HCT116 (cell line): ENCODE measurements around the gene FNBP1L. TPM values are rescaled to one million over a fixed set of nuclear protein-coding genes. Genes with fewer than 3 reads are reported as not detected.

Experiments used
- ATAC-seq: fragments of 200-7000 bp; cut with Tn5 transposase; 2 replicates; pipeline ENCODE4 v1.9.1; 2020; ENCODE audit warnings: mild to moderate bottlenecking, moderate library complexity
- BruUV-seq: library from RNA; stranded (reverse); fragments of 400-500 nt; replicated peaks from 2 replicates; lab custom pipeline; 2021; lab: Mats Ljungman, UMichigan
- CTCF ChIA-PET: fragments of 300-600 bp; sonication (Branson Sonifier 250); formaldehyde crosslinking; loops from one replicate; lab custom pipeline; 2021; ENCODE audit warnings: antibody characterized with exemption; lab: Charles Lee
- POLR2A ChIA-PET: fragments of 300-600, 350-600 bp; sonication (Branson Sonifier 250); formaldehyde crosslinking; loops from one replicate; lab custom pipeline; 2021; ENCODE audit warnings: antibody characterized with exemption; lab: Charles Lee
- RAD21 ChIA-PET, 2 experiments: fragments of 300-600 bp; sonication (Branson Sonifier 250); formaldehyde crosslinking; loops; one replicate each; lab custom pipeline; 2023; ENCODE audit warnings: low total read pairs in 2 of 2; ENCODE audit not compliant: uncharacterized antibody in 2 of 2, unreplicated experiment in 2 of 2, low non-redundant PET in 1 of 2; lab: Charles Lee
- DNase-seq: peaks from one replicate; pipeline ENCODE4 v3.0.0-alpha.2; 2010; ENCODE audit warnings: low read depth, low spot score
- H2AFZ ChIP-seq: fragments of 200-600 bp; shearing (Covaris generic), sonication (generic); 2 replicates; pipeline ENCODE4 v1.6.1; 2017; ENCODE audit warnings: low read depth, mixed run types, mixed read lengths, antibody characterized with exemption, low read length; ENCODE audit not compliant: poor library complexity, severe bottlenecking
- H3K27ac ChIP-seq: 2 replicates; pipeline ENCODE4 v1.5.1; 2012; ENCODE audit warnings: low read depth, low read length
- H3K27me3 ChIP-seq: fragments of 200-600 bp; sonication (generic); 2 replicates; pipeline ENCODE4 v1.6.1; 2016; ENCODE audit warnings: mixed run types, low read length, mixed read lengths; ENCODE audit not compliant: insufficient read depth
- H3K36me3 ChIP-seq, 2 experiments: fragments of 200-500 bp in 1 of 2; fragments of 200-600 bp in 1 of 2; sonication (Bioruptor generic) in 1 of 2; sonication (generic) in 1 of 2; 2 replicates each; pipeline versions ENCODE4 v1.5.1 to v1.6.1; 2014 to 2016; ENCODE audit warnings: low read length in 2 of 2, inconsistent platforms in 1 of 2, mixed read lengths in 1 of 2, mixed run types in 1 of 2; ENCODE audit not compliant: insufficient read depth in 2 of 2, control insufficient read depth in 1 of 2
- H3K4me1 ChIP-seq, 2 experiments: fragments of 200-600 bp in 1 of 2; sonication (generic) in 1 of 2; 2 replicates each; pipeline versions ENCODE4 v1.5.1 to v1.6.1; 2012 to 2017; ENCODE audit warnings: low read length in 2 of 2, inconsistent platforms in 1 of 2, mild to moderate bottlenecking in 1 of 2, mixed read lengths in 1 of 2, mixed run types in 1 of 2, moderate library complexity in 1 of 2; ENCODE audit not compliant: insufficient read depth in 2 of 2, control insufficient read depth in 1 of 2
- H3K4me2 ChIP-seq: fragments of 200-600 bp; sonication (generic); 2 replicates; pipeline ENCODE4 v1.6.1; 2017; ENCODE audit warnings: mixed run types, low read length, mixed read lengths
- H3K4me3 ChIP-seq, 2 experiments: fragments of 200-600 bp in 1 of 2; sonication (generic) in 1 of 2; replicated peaks in 1 of 2; 2 replicates each; pipeline ENCODE4 v1.5.1; 2011 to 2016; ENCODE audit warnings: low read length in 2 of 2, control low read depth in 1 of 2, low read depth in 1 of 2, mild to moderate bottlenecking in 1 of 2, mixed read lengths in 1 of 2, mixed run types in 1 of 2
- H3K79me2 ChIP-seq: fragments of 200-600 bp; sonication (generic); 2 replicates; pipeline ENCODE4 v1.6.1; 2017; ENCODE audit warnings: mild to moderate bottlenecking, mixed run types, low read length, moderate library complexity, mixed read lengths; ENCODE audit not compliant: insufficient read depth
- H3K9ac ChIP-seq: fragments of 200-600 bp; sonication (generic); 2 replicates; pipeline ENCODE4 v1.6.1; 2016; ENCODE audit warnings: low read length, mixed read lengths
- H3K9me2 ChIP-seq: fragments of 200-600 bp; sonication (generic), shearing (Covaris generic); 2 replicates; pipeline ENCODE4 v1.6.1; 2017; ENCODE audit warnings: mixed run types, mild to moderate bottlenecking, moderate library complexity; ENCODE audit not compliant: insufficient read depth
- H3K9me3 ChIP-seq, 2 experiments: fragments of 200-500 bp in 1 of 2; fragments of 200-600 bp in 1 of 2; sonication (Bioruptor generic) in 1 of 2; sonication (generic) in 1 of 2; 2 replicates each; pipeline ENCODE4 v1.6.1; 2014 to 2017; ENCODE audit warnings: low read length in 2 of 2, mixed read lengths in 2 of 2, inconsistent platforms in 1 of 2, low read depth in 1 of 2, mild to moderate bottlenecking in 1 of 2, mixed run types in 1 of 2, moderate library complexity in 1 of 2; ENCODE audit not compliant: control insufficient read depth in 1 of 2, insufficient read depth in 1 of 2
- H4K20me1 ChIP-seq: fragments of 200-600 bp; sonication (generic), shearing (Covaris generic); 2 replicates; pipeline ENCODE4 v1.6.1; 2017; ENCODE audit warnings: mixed run types, mild to moderate bottlenecking, moderate library complexity; ENCODE audit not compliant: insufficient read depth
- CBX3 ChIP-seq: IDR thresholded peaks from 2 replicates; pipeline ENCODE4 v1.6.1; 2012; ENCODE audit warnings: low read depth
- ELF1 ChIP-seq: IDR thresholded peaks from 2 replicates; pipeline ENCODE4 v1.6.1; 2012; ENCODE audit warnings: low read depth, borderline replicate concordance
- EZH2 ChIP-seq: fragments of 200-600 bp; sonication (generic); IDR thresholded peaks from 2 replicates; pipeline ENCODE4 v1.6.1; 2017; ENCODE audit warnings: antibody characterized with exemption, mixed run types
- EZH2phosphoT487 ChIP-seq: fragments of 200-600 bp; IDR thresholded peaks from 2 replicates; pipeline ENCODE4 v1.6.1; 2018; ENCODE audit warnings: antibody characterized with exemption, borderline replicate concordance
- FOSL1 ChIP-seq: IDR thresholded peaks from 2 replicates; pipeline ENCODE4 v1.6.1; 2012; ENCODE audit warnings: low read depth
- JUND ChIP-seq: IDR thresholded peaks from 2 replicates; pipeline ENCODE4 v1.6.1; 2012
- POLR2A ChIP-seq: IDR thresholded peaks from 2 replicates; pipeline ENCODE4 v1.7.0; 2011; ENCODE audit warnings: borderline replicate concordance; ENCODE audit not compliant: insufficient read depth, insufficient read length; ENCODE audit errors: extremely low read depth
- RAD21 ChIP-seq: IDR thresholded peaks from 2 replicates; pipeline ENCODE4 v1.6.1; 2012; ENCODE audit warnings: low read depth, mild to moderate bottlenecking
- SP1 ChIP-seq: IDR thresholded peaks from 2 replicates; pipeline ENCODE4 v1.6.1; 2012; ENCODE audit warnings: low read depth
- TCF7L2 ChIP-seq: IDR thresholded peaks from 2 replicates; pipeline ENCODE4 v1.7.0; 2011; ENCODE audit warnings: borderline replicate concordance, inconsistent platforms; ENCODE audit not compliant: insufficient read depth, insufficient read length; ENCODE audit errors: extremely low read depth
- YY1 ChIP-seq: IDR thresholded peaks from 2 replicates; pipeline ENCODE4 v1.6.1; 2011; ENCODE audit warnings: low read length, low read depth, moderate library complexity, mild to moderate bottlenecking; ENCODE audit not compliant: insufficient replicate concordance; ENCODE audit errors: extremely low read depth
- ZNF274 ChIP-seq: fragments of 200-500 bp; sonication (Bioruptor generic); IDR thresholded peaks from 2 replicates; pipeline ENCODE4 v1.6.1; 2014; ENCODE audit warnings: mild to moderate bottlenecking, low read depth, low read length, inconsistent platforms
- intact Hi-C: fragments of 100-400 bp; cut with micrococcal nuclease; formaldehyde crosslinking; loops from 2 replicates; pipeline ENCODE4 v1.10.0; 2022
- total RNA-seq: library from RNA; stranded (reverse); gene quantifications from one replicate; pipeline ENCODE4 v1.2.1, GENCODE V29; 2021; ENCODE audit not compliant: unreplicated experiment
- TF ChIP-seq, protein P1 (sequence below), 3 experiments: fragments of 200-600 bp in 1 of 3; sonication (generic) in 1 of 3; IDR thresholded peaks in 2 of 3; conservative IDR thresholded peaks in 1 of 3; 2 replicates each; pipeline ENCODE4 v1.5.1; 2012 to 2017; ENCODE audit warnings: low read depth in 2 of 3, low read length in 2 of 3, antibody characterized with exemption in 1 of 3, borderline replicate concordance in 1 of 3, control low read depth in 1 of 3, mild to moderate bottlenecking in 1 of 3, mixed read lengths in 1 of 3, mixed run types in 1 of 3, moderate library complexity in 1 of 3; ENCODE audit not compliant: insufficient read depth in 1 of 3
- TF ChIP-seq, protein P2 (sequence below): IDR thresholded peaks from 2 replicates; pipeline ENCODE4 v1.6.1; 2011; ENCODE audit warnings: mild to moderate bottlenecking, low read length, moderate library complexity; ENCODE audit not compliant: insufficient replicate concordance; ENCODE audit errors: extremely low read depth
- TF ChIP-seq, protein P3 (sequence below): IDR thresholded peaks from 2 replicates; pipeline ENCODE4 v1.6.1; 2012

FNBP1L gene
- total RNA-seq, 1 experiment from 2014 or later, result 26.1 TPM

DNA sequence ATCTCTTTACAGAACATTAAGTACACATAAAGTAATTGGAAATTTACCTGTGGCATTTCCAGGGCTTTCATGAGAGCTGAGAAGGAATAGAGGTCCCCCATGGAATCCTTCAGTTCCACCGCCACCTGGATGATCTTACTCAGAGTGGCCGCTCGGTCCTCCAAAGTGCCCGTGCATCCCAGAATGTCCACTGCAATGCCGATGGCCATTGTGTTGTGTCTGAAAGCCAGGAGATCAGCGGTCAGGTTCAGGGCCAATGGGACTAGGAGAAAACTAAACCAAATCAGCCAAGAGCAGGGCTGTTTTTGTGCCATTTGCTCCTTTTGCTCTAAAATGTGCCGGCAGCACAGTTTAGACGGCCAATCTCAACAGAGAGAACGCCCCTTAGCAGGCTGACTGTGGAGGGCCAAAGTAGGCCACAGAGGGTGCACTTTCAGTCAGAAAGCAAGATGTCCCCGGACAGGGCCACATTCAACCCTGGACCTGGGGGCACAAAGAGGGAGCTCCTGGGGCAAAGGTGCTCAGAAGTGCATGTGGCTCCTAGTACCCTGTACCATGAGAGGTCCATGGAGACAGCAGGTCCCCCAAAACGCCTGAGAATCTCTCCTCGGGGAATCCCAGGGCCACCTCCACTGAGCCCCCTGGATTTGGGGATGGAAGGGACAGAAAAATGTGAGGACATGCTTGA, 123.8 kb downstream of the FNBP1L start:
- BruUV-seq, result no TSS peak
- ATAC-seq, result no peak
- H3K4me1 ChIP-seq, result no peaks in the 10 kb centered on the region
- no peak overlapping the region for H3K4me2 ChIP-seq
- intact Hi-C loops, result no loop called here
- ChIA-PET RAD21 (no interaction called here), POLR2A (no interaction called here)
- H2AFZ ChIP-seq, result no peak overlapping the region
- TF ChIP-seq FOSL1 (no peak), ELF1 (no peak), YY1 (no peak), CBX3 (no peak), SP1 (no peak), RAD21 (no peak), JUND (no peak), EZH2phosphoT487 (no peak), ZNF274 (no peak), EZH2 (no peak), TCF7L2 (no peak), POLR2A (no peak)
- TF ChIP-seq, protein P1, sequence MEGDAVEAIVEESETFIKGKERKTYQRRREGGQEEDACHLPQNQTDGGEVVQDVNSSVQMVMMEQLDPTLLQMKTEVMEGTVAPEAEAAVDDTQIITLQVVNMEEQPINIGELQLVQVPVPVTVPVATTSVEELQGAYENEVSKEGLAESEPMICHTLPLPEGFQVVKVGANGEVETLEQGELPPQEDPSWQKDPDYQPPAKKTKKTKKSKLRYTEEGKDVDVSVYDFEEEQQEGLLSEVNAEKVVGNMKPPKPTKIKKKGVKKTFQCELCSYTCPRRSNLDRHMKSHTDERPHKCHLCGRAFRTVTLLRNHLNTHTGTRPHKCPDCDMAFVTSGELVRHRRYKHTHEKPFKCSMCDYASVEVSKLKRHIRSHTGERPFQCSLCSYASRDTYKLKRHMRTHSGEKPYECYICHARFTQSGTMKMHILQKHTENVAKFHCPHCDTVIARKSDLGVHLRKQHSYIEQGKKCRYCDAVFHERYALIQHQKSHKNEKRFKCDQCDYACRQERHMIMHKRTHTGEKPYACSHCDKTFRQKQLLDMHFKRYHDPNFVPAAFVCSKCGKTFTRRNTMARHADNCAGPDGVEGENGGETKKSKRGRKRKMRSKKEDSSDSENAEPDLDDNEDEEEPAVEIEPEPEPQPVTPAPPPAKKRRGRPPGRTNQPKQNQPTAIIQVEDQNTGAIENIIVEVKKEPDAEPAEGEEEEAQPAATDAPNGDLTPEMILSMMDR (IDR thresholded peaks at IDR 0.05 in 2 of 3, conservative IDR thresholded peaks at IDR 0.05 in 1 of 3; ENCODE audit: borderline replicate concordance in 1 of 3, insufficient read depth in 1 of 3, low read depth in 2 of 3, low read length in 2 of 3), result no peak
- TF ChIP-seq, protein P2, sequence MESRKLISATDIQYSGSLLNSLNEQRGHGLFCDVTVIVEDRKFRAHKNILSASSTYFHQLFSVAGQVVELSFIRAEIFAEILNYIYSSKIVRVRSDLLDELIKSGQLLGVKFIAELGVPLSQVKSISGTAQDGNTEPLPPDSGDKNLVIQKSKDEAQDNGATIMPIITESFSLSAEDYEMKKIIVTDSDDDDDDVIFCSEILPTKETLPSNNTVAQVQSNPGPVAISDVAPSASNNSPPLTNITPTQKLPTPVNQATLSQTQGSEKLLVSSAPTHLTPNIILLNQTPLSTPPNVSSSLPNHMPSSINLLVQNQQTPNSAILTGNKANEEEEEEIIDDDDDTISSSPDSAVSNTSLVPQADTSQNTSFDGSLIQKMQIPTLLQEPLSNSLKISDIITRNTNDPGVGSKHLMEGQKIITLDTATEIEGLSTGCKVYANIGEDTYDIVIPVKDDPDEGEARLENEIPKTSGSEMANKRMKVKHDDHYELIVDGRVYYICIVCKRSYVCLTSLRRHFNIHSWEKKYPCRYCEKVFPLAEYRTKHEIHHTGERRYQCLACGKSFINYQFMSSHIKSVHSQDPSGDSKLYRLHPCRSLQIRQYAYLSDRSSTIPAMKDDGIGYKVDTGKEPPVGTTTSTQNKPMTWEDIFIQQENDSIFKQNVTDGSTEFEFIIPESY, result no peak
- TF ChIP-seq, protein P3, sequence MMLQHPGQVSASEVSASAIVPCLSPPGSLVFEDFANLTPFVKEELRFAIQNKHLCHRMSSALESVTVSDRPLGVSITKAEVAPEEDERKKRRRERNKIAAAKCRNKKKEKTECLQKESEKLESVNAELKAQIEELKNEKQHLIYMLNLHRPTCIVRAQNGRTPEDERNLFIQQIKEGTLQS, result no peak
- TF ChIP-seq, all 23 proteins: peak for 0
- Histone ChIP-seq H3K9me3 (no peaks in the 10 kb centered on the region), H3K9me2 (no peaks in the 10 kb centered on the region), H3K27ac (no peak overlapping the region), H3K36me3 (peaks cover 5 to 84% of the 10 kb centered on the region in 2 experiments; a peak in 3 of 4 replicates), H4K20me1 (no peaks in the 10 kb centered on the region), H3K79me2 (peaks cover 4% of the 10 kb centered on the region; the same call in 1 of the 2 replicates), H3K27me3 (no peaks in the 10 kb centered on the region), H3K4me3 (no peak overlapping the region), H3K9ac (no peak overlapping the region)
- CTCF ChIA-PET, result no interaction called here
- no peak for DNase-seq
